ENCODE results near the gene KRT1. TPM values are rescaled to one million over a fixed set of nuclear protein-coding genes. Genes with fewer than 3 reads are reported as not detected.

Gene KRT1
- total and polyA plus RNA-seq, 2 experiments from 2014 or later: not detected

- Histone ChIP-seq H3K9ac (no peak overlapping the region), H2AFZ (no peak overlapping the region), H3K4me2 (ENCODE audit: unreplicated experiment) (no peak overlapping the region), H3K9me2 (ENCODE audit: insufficient read depth) (no peaks in the 10 kb centered on the region), H3K79me2 (ENCODE audit: insufficient read depth) (no peaks in the 10 kb centered on the region), H3K9me3 (ENCODE audit: low read depth) (no peaks in the 10 kb centered on the region), H3F3A (ENCODE audit: insufficient read depth) (no peaks in the 10 kb centered on the region), H3K27ac (no peak overlapping the region), H3K4me1 (ENCODE audit: insufficient read depth) (no peaks in the 10 kb centered on the region), H4K20me1 (ENCODE audit: insufficient read depth) (no peaks in the 10 kb centered on the region), H3K36me3 (ENCODE audit: low read depth) (no peaks in the 10 kb centered on the region), H3K27me3 (replicated peaks; ENCODE audit: insufficient read depth) (peaks cover 35% of the 10 kb centered on the region), H3K4me3 (no peak overlapping the region)
- no peak for DNase-seq
- no peak for TF ChIP-seq EZH2phosphoT487 (IDR thresholded peaks at IDR 0.05; ENCODE audit: insufficient read depth, low read depth)
- WGBS, 2 experiments (ENCODE audit: low coverage in 1 of 2, low lambda C conversion rate in 2 of 2, missing lambda C conversion rate in 2 of 2): 19 to 42% methylated on average over 2 of the region's 2 CpGs
- in situ Hi-C loops (cut with MboI): no loop called here
Measured at GRCh38 chr12:52702338-52702737, 22.1 kb upstream of the KRT1 start.

- H3K27ac ChIP-seq: no peak overlapping the region
- H3K79me2 ChIP-seq (ENCODE audit: insufficient read depth): no peaks in the 10 kb centered on the region
- 48 to 64% methylated on average over 12 of the region's 12 CpGs for WGBS, 2 experiments (ENCODE audit: low coverage in 1 of 2, low lambda C conversion rate in 2 of 2, missing lambda C conversion rate in 2 of 2)
- TF ChIP-seq EZH2phosphoT487 (IDR thresholded peaks at IDR 0.05; ENCODE audit: insufficient read depth, low read depth): no peak
- TF ChIP-seq EZH2 (IDR thresholded peaks at IDR 0.05; ENCODE audit: insufficient read depth, poor library complexity, severe bottlenecking): no peak
- H3K4me3 ChIP-seq: no peak overlapping the region
- H4K20me1 ChIP-seq (ENCODE audit: insufficient read depth): no peaks in the 10 kb centered on the region
- H3K36me3 ChIP-seq (ENCODE audit: low read depth): no peaks in the 10 kb centered on the region
- H2AFZ ChIP-seq: no peak overlapping the region
- peaks cover 44% of the 10 kb centered on the region for H3K27me3 ChIP-seq (replicated peaks; ENCODE audit: insufficient read depth)
- H3F3A ChIP-seq (ENCODE audit: insufficient read depth): no peaks in the 10 kb centered on the region
- in situ Hi-C loops (cut with MboI): no loop called here
- no peak overlapping the region for H3K4me2 ChIP-seq (ENCODE audit: unreplicated experiment)
- no peaks in the 10 kb centered on the region for H3K9me2 ChIP-seq (ENCODE audit: insufficient read depth)
- no peaks in the 10 kb centered on the region for H3K9me3 ChIP-seq (ENCODE audit: low read depth)
- no peak overlapping the region for H3K9ac ChIP-seq
- no peaks in the 10 kb centered on the region for H3K4me1 ChIP-seq (ENCODE audit: insufficient read depth)
- no peak for DNase-seq
Measured at GRCh38 chr12:52701281-52701680, 21.1 kb upstream of the KRT1 start.

GRCh38 chr12:52699960-52700359, 19.8 kb upstream of the KRT1 start:
- no peaks in the 10 kb centered on the region for H3F3A ChIP-seq (ENCODE audit: insufficient read depth)
- no peak overlapping the region for H3K4me2 ChIP-seq (ENCODE audit: unreplicated experiment)
- no peaks in the 10 kb centered on the region for H3K9me2 ChIP-seq (ENCODE audit: insufficient read depth)
- H3K36me3 ChIP-seq (ENCODE audit: low read depth): no peaks in the 10 kb centered on the region
- H2AFZ ChIP-seq: no peak overlapping the region
- peaks cover 42% of the 10 kb centered on the region for H3K27me3 ChIP-seq (replicated peaks; ENCODE audit: insufficient read depth)
- H3K9me3 ChIP-seq (ENCODE audit: low read depth): no peaks in the 10 kb centered on the region
- 48 to 50% methylated on average over 2 of the region's 2 CpGs for WGBS, 2 experiments (ENCODE audit: low coverage in 1 of 2, low lambda C conversion rate in 2 of 2, missing lambda C conversion rate in 2 of 2)
- no peak for TF ChIP-seq EZH2 (IDR thresholded peaks at IDR 0.05; ENCODE audit: insufficient read depth, poor library complexity, severe bottlenecking)
- TF ChIP-seq EZH2phosphoT487 (IDR thresholded peaks at IDR 0.05; ENCODE audit: insufficient read depth, low read depth): no peak
- no peak overlapping the region for H3K9ac ChIP-seq
- H3K4me3 ChIP-seq: no peak overlapping the region
- no peak for DNase-seq
- in situ Hi-C loops (cut with MboI): no loop called here
- no peak overlapping the region for H3K27ac ChIP-seq
- H3K79me2 ChIP-seq (ENCODE audit: insufficient read depth): no peaks in the 10 kb centered on the region
- H4K20me1 ChIP-seq (ENCODE audit: insufficient read depth): no peaks in the 10 kb centered on the region
- H3K4me1 ChIP-seq (ENCODE audit: insufficient read depth): no peaks in the 10 kb centered on the region

- TF ChIP-seq EZH2 (IDR thresholded peaks at IDR 0.05; ENCODE audit: insufficient read depth, poor library complexity, severe bottlenecking): no peak
- TF ChIP-seq EZH2phosphoT487 (IDR thresholded peaks at IDR 0.05; ENCODE audit: insufficient read depth, low read depth): no peak
- Histone ChIP-seq H3K9me3 (ENCODE audit: low read depth) (no peaks in the 10 kb centered on the region), H3K27ac (no peak overlapping the region), H3K4me2 (ENCODE audit: unreplicated experiment) (no peak overlapping the region), H4K20me1 (ENCODE audit: insufficient read depth) (no peaks in the 10 kb centered on the region), H3K79me2 (ENCODE audit: insufficient read depth) (no peaks in the 10 kb centered on the region), H2AFZ (no peak overlapping the region), H3K4me1 (ENCODE audit: insufficient read depth) (no peaks in the 10 kb centered on the region), H3K4me3 (no peak overlapping the region), H3K36me3 (ENCODE audit: low read depth) (no peaks in the 10 kb centered on the region), H3K9ac (no peak overlapping the region), H3F3A (ENCODE audit: insufficient read depth) (no peaks in the 10 kb centered on the region), H3K27me3 (replicated peaks; ENCODE audit: insufficient read depth) (peaks cover 44% of the 10 kb centered on the region), H3K9me2 (ENCODE audit: insufficient read depth) (no peaks in the 10 kb centered on the region)
- DNase-seq: no peak
- WGBS, 2 experiments (ENCODE audit: low coverage in 1 of 2, low lambda C conversion rate in 2 of 2, missing lambda C conversion rate in 2 of 2): 44 to 64% methylated on average over 2 of the region's 2 CpGs
- in situ Hi-C loops (cut with MboI): no loop called here
Measured at GRCh38 chr12:52699373-52699772, 19.2 kb upstream of the KRT1 start.

Measured in GM23248 (cell line).